IMR-90 (cell line): ENCODE measurements around the gene RCAN2. TPM values are rescaled to one million over a fixed set of nuclear protein-coding genes. Genes with fewer than 3 reads are reported as not detected.

Experiments used
- ATAC-seq: fragments of 200-7000 bp; cut with Tn5 transposase; 2 replicates; pipeline ENCODE4 v1.9.1; 2020; ENCODE audit warnings: low read depth, mild to moderate bottlenecking, moderate library complexity
- BruUV-seq: library from RNA; stranded (reverse); fragments of 400-500 nt; replicated peaks from 2 replicates; lab custom pipeline; 2021; lab: Mats Ljungman, UMichigan
- CTCF ChIA-PET: fragments of 300-600 bp; formaldehyde crosslinking; extraction: SDS; loops from one replicate; lab custom pipeline; 2021; ENCODE audit warnings: antibody characterized with exemption; lab: Yijun Ruan, JAX
- POLR2A ChIA-PET: fragments of 300-600 bp; sonication (Branson Sonifier 250); formaldehyde crosslinking; loops from one replicate; lab custom pipeline; 2022; ENCODE audit warnings: antibody characterized with exemption; ENCODE audit not compliant: unreplicated experiment; lab: Charles Lee
- DNase-seq: peaks from one replicate; pipeline ENCODE4 v3.0.0; 2013
- H2AFZ ChIP-seq: replicated peaks from 2 replicates; pipeline ENCODE3; 2013; ENCODE audit warnings: low read length, mild to moderate bottlenecking; ENCODE audit not compliant: poor library complexity
- H2AK5ac ChIP-seq: 2 replicates; pipeline ENCODE4 v1.6.1; 2013; ENCODE audit warnings: low read depth, low read length, inconsistent platforms
- H2AK9ac ChIP-seq: replicated peaks from 2 replicates; pipeline ENCODE3; 2013; ENCODE audit warnings: mild to moderate bottlenecking, low read depth, low read length, moderate library complexity; ENCODE audit not compliant: poor library complexity
- H2BK120ac ChIP-seq: 2 replicates; pipeline ENCODE4 v1.6.1; 2013; ENCODE audit warnings: low read depth, low read length, inconsistent platforms
- H2BK15ac ChIP-seq: 3 replicates; pipeline ENCODE4 v1.6.1; 2013; ENCODE audit warnings: low read depth, low read length, inconsistent platforms
- H2BK20ac ChIP-seq: 2 replicates; pipeline ENCODE4 v1.6.1; 2013; ENCODE audit warnings: low read depth, mild to moderate bottlenecking, inconsistent platforms, low read length, moderate library complexity
- H2BK5ac ChIP-seq: 2 replicates; pipeline ENCODE4 v1.6.1; 2013; ENCODE audit warnings: mild to moderate bottlenecking, low read depth, low read length, inconsistent platforms; ENCODE audit not compliant: poor library complexity, severe bottlenecking
- H3K14ac ChIP-seq: replicated peaks from 2 replicates; pipeline ENCODE4 v1.6.1; 2013; ENCODE audit warnings: low read depth, low read length, inconsistent platforms
- H3K18ac ChIP-seq: 2 replicates; pipeline ENCODE4 v1.6.1; 2013; ENCODE audit warnings: low read depth, low read length, control low read depth
- H3K23ac ChIP-seq: 2 replicates; pipeline ENCODE4 v1.6.1; 2013; ENCODE audit warnings: low read depth, low read length, inconsistent platforms
- H3K27ac ChIP-seq: 2 replicates; pipeline ENCODE4 v1.5.1; 2013; ENCODE audit warnings: mild to moderate bottlenecking, control low read depth, low read length; ENCODE audit not compliant: insufficient read depth
- H3K27me3 ChIP-seq: 2 replicates; pipeline ENCODE4 v1.6.1; 2013; ENCODE audit warnings: low read length; ENCODE audit not compliant: control insufficient read depth, insufficient read depth
- H3K36me3 ChIP-seq: 2 replicates; pipeline ENCODE4 v1.6.1; 2013; ENCODE audit warnings: low read length, mixed read lengths; ENCODE audit not compliant: control insufficient read depth, insufficient read depth
- H3K4ac ChIP-seq: 2 replicates; pipeline ENCODE4 v1.6.1; 2013; ENCODE audit warnings: low read depth, low read length, inconsistent platforms
- H3K4me1 ChIP-seq: 2 replicates; pipeline ENCODE4 v1.6.1; 2013; ENCODE audit warnings: low read length, mixed read lengths; ENCODE audit not compliant: control insufficient read depth, insufficient read depth
- H3K4me2 ChIP-seq: 2 replicates; pipeline ENCODE4 v1.6.1; 2013; ENCODE audit warnings: low read depth, mild to moderate bottlenecking, control low read depth, low read length, moderate library complexity
- H3K4me3 ChIP-seq: 2 replicates; pipeline ENCODE4 v1.5.1; 2013; ENCODE audit warnings: low read depth, mild to moderate bottlenecking, control low read depth, low read length, moderate library complexity; ENCODE audit not compliant: insufficient read depth
- H3K56ac ChIP-seq: 2 replicates; pipeline ENCODE4 v1.6.1; 2013; ENCODE audit warnings: low read length, inconsistent platforms; ENCODE audit not compliant: insufficient read depth; ENCODE audit errors: extremely low read depth
- H3K79me1 ChIP-seq, 2 experiments: 2 replicates each; pipeline ENCODE4 v1.6.1; 2013; ENCODE audit warnings: low read length in 2 of 2, inconsistent platforms in 1 of 2, low read depth in 1 of 2
- H3K9ac ChIP-seq: 2 replicates; pipeline ENCODE4 v1.6.1; 2013; ENCODE audit warnings: low read depth, low read length, control low read depth
- H3K9me1 ChIP-seq: 2 replicates; pipeline ENCODE4 v1.6.1; 2013; ENCODE audit warnings: low read length, inconsistent platforms; ENCODE audit not compliant: insufficient read depth
- H3K9me3 ChIP-seq: 2 replicates; pipeline ENCODE4 v1.6.1; 2013; ENCODE audit warnings: low read length; ENCODE audit not compliant: control insufficient read depth, insufficient read depth
- H4K20me1 ChIP-seq: 2 replicates; pipeline ENCODE4 v1.6.1; 2013; ENCODE audit warnings: low read length, inconsistent platforms; ENCODE audit not compliant: insufficient read depth
- H4K5ac ChIP-seq: 2 replicates; pipeline ENCODE4 v1.6.1; 2013; ENCODE audit warnings: mild to moderate bottlenecking, low read depth, low read length, control low read depth
- H4K8ac ChIP-seq, 2 experiments: 2 replicates each; pipeline ENCODE4 v1.6.1; 2013; ENCODE audit warnings: low read depth in 2 of 2, low read length in 2 of 2, control low read depth in 1 of 2, inconsistent platforms in 1 of 2
- H4K91ac ChIP-seq: 2 replicates; pipeline ENCODE4 v1.6.1; 2013; ENCODE audit warnings: low read depth, low read length, inconsistent platforms; ENCODE audit not compliant: insufficient read depth
- MXI1 ChIP-seq: IDR thresholded peaks from 2 replicates; pipeline ENCODE4 v1.6.1; 2012; ENCODE audit warnings: low read depth, mild to moderate bottlenecking, low read length, moderate library complexity, borderline replicate concordance
- WGBS, 2 experiments: methylation state at CpG; one replicate each; pipeline versions ENCODE4 v1.1.5 to v1.1.7; 2013; ENCODE audit warnings: missing lambda C conversion rate in 2 of 2; ENCODE audit not compliant: insufficient read length in 1 of 2; ENCODE audit errors: extremely low coverage in 2 of 2; 5-methylcytosine and 5-hydroxymethylcytosine counted together
- dilution Hi-C: fragments of 300-500 bp; cut with HindIII; formaldehyde crosslinking; loops from one replicate; pipeline ENCODE4 v1.14.3; 2018; ENCODE audit warnings: low sequenced_read_pairs; ENCODE audit not compliant: unreplicated experiment
- in situ Hi-C: fragments of 300-500 bp; cut with MboI; formaldehyde crosslinking; loops from 3 replicates; pipeline ENCODE4 v1.14.3; 2019; ENCODE audit warnings: low sequenced_read_pairs, inconsistent platforms, mixed read lengths
- intact Hi-C: fragments of 100-400 bp; cut with micrococcal nuclease; formaldehyde crosslinking; loops from 2 replicates; pipeline ENCODE4 v1.10.0; 2022
- polyA plus RNA-seq, 3 experiments: library from polyadenylated mRNA; depleted of rRNA; stranded (reverse); fragments of >200 nt; gene quantifications; 2 replicates each; pipeline ENCODE4 v1.2.3, GENCODE V29; 2012; ENCODE audit warnings: low replicate concordance in 1 of 3
- total RNA-seq: library from RNA; depleted of rRNA; stranded (reverse); fragments of >200 nt; gene quantifications from 2 replicates; pipeline ENCODE4 v1.2.3, GENCODE V29; 2012

The RCAN2 gene
- total and polyA plus RNA-seq, 2 of the 4 experiments (the other 2 are of a cell fraction) = 1.3 to 1.8 TPM

DNA sequence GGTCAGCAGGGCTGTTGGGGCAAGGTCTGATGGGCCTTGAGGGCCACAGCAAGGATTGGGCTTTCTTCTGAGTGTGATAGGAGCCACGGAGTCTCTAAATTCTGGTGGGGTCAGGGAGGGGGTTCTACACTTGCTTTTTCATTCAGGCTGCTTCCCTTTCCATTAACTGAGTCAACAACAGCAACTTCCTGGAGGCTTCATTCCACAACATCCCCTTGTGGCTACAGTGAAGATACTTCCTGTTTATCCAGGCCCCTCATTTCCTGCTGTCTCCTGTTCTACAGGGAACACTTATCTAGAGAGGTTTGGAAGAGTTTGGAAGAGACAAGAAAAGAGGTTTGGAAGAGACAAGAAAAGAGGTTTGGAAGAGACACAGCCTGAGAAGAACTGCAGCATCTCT is 175.7 kb downstream of the RCAN2 start:
- no peaks in the 10 kb centered on the region for H3K4me1 ChIP-seq
- no peak overlapping the region for H3K23ac ChIP-seq
- H2BK15ac ChIP-seq = no peak overlapping the region
- no peaks in the 10 kb centered on the region for H3K79me1 ChIP-seq
- no peak overlapping the region for H3K14ac ChIP-seq
- in situ Hi-C loops (no loop called here), intact Hi-C loops (no loop called here), dilution Hi-C loops (no loop called here)
- no peak for TF ChIP-seq MXI1
- no peak overlapping the region for H2BK20ac ChIP-seq
- no peak overlapping the region for H4K8ac ChIP-seq
- DNase-seq (no peak), ATAC-seq (no peak)
- H2AFZ ChIP-seq = no peak overlapping the region
- H3K27ac ChIP-seq = no peak overlapping the region
- H3K4ac ChIP-seq = no peak overlapping the region
- H4K20me1 ChIP-seq = no peaks in the 10 kb centered on the region
- H2BK120ac ChIP-seq = no peak overlapping the region
- H3K36me3 ChIP-seq = no peaks in the 10 kb centered on the region
- ChIA-PET POLR2A (no interaction called here), CTCF (no interaction called here)
- no peak overlapping the region for H4K5ac ChIP-seq
- H3K9ac ChIP-seq = no peak overlapping the region
- no TSS peak for BruUV-seq
- no peak overlapping the region for H3K56ac ChIP-seq
- no peak overlapping the region for H3K4me3 ChIP-seq
- no peak overlapping the region for H4K91ac ChIP-seq
- no peaks in the 10 kb centered on the region for H3K9me3 ChIP-seq
- H3K9me1 ChIP-seq = no peaks in the 10 kb centered on the region
- no peaks in the 10 kb centered on the region; the same call in 1 of the 2 replicates for H3K27me3 ChIP-seq
- no CpG with 5 or more reads among the region's 1 CpG for WGBS, 2 experiments
- H2AK5ac ChIP-seq = no peak overlapping the region
- no peak overlapping the region for H2AK9ac ChIP-seq
- no peak overlapping the region for H3K18ac ChIP-seq
- no peak overlapping the region for H2BK5ac ChIP-seq
- H3K4me2 ChIP-seq = no peak overlapping the region
